CD4-positive, alpha-beta T cell (primary cell): Measurements from ENCODE around the gene BCL2L11. TPM values are rescaled to one million over a fixed set of nuclear protein-coding genes. Genes with fewer than 3 reads are reported as not detected.

Experiments
- ATAC-seq: fragments of 200-7000 bp; cut with Tn5 transposase; one replicate; pipeline ENCODE4 v1.10.0; 2022; ENCODE audit warnings: mild to moderate bottlenecking; ENCODE audit not compliant: poor library complexity
- CTCF ChIA-PET: fragments of 350-600 bp; sonication (Branson Sonifier 250); formaldehyde crosslinking; loops from one replicate; lab custom pipeline; 2021; ENCODE audit warnings: antibody characterized with exemption, inconsistent platforms; lab: Charles Lee
- POLR2A ChIA-PET: fragments of 350-600 bp; sonication (Branson Sonifier 250); formaldehyde crosslinking; loops from one replicate; lab custom pipeline; 2021; ENCODE audit warnings: antibody characterized with exemption, inconsistent platforms; lab: Charles Lee
- DNase-seq, 14 experiments: peaks; one replicate each; pipeline ENCODE4 v3.0.0-alpha.2; 2013 to 2020; ENCODE audit warnings: mixed read lengths in 2 of 14
- H3K27ac ChIP-seq, 2 donors: one replicate each; pipeline versions ENCODE4 v1.5.1 to v1.7.0; 2013; ENCODE audit warnings: low read length in 2 of 2, low read depth in 1 of 2, mild to moderate bottlenecking in 1 of 2
- H3K27me3 ChIP-seq, 2 experiments: 1 replicate in 1 of 2; 2 replicates in 1 of 2; pipeline versions ENCODE4 v1.6.1 to v1.7.0; 2013; ENCODE audit warnings: low read length in 2 of 2, control low read depth in 1 of 2, mild to moderate bottlenecking in 1 of 2, moderate library complexity in 1 of 2; ENCODE audit not compliant: insufficient read depth in 2 of 2, control insufficient read depth in 1 of 2
- H3K36me3 ChIP-seq: one replicate; pipeline ENCODE4 v1.6.1; 2013; ENCODE audit warnings: low read length, control low read depth; ENCODE audit not compliant: insufficient read depth
- H3K4me1 ChIP-seq: one replicate; pipeline ENCODE4 v1.6.1; 2013; ENCODE audit warnings: low read length, control low read depth; ENCODE audit not compliant: insufficient read depth
- H3K4me3 ChIP-seq: one replicate; pipeline ENCODE4 v1.5.1; 2013; ENCODE audit warnings: mild to moderate bottlenecking, low read length, moderate library complexity
- H3K9me3 ChIP-seq, 2 experiments: 1 replicate in 1 of 2; 2 replicates in 1 of 2; pipeline versions ENCODE4 v1.6.1 to v1.7.0; 2013; ENCODE audit warnings: low read length in 2 of 2, mild to moderate bottlenecking in 2 of 2, control low read depth in 1 of 2, moderate library complexity in 1 of 2; ENCODE audit not compliant: control insufficient read depth in 1 of 2, insufficient read depth in 1 of 2
- H3K27ac Mint-ChIP-seq: one replicate; pipeline ENCODE4 v1.8.0; 2020; ENCODE audit warnings: mixed read lengths
- H3K27me3 Mint-ChIP-seq: one replicate; pipeline ENCODE4 v1.8.0; 2021; ENCODE audit warnings: mixed read lengths
- H3K36me3 Mint-ChIP-seq: one replicate; pipeline ENCODE4 v1.8.0; 2021; ENCODE audit warnings: low read depth, mixed read lengths
- H3K4me1 Mint-ChIP-seq: one replicate; pipeline ENCODE4 v1.8.0; 2021; ENCODE audit warnings: low read depth, mixed read lengths
- H3K4me3 Mint-ChIP-seq: one replicate; pipeline ENCODE4 v1.8.0; 2020; ENCODE audit warnings: mild to moderate bottlenecking, mixed read lengths
- H3K9me3 Mint-ChIP-seq: one replicate; pipeline ENCODE4 v1.8.0; 2020; ENCODE audit warnings: mixed read lengths
- CTCF ChIP-seq: fragments of 200-600 bp; IDR thresholded peaks from one replicate; pipeline ENCODE4 v1.8.0; 2022; ENCODE audit warnings: antibody characterized with exemption, mild to moderate bottlenecking
- intact Hi-C, 2 experiments: fragments of 100-400 bp; cut with DNase I in 1 of 2; cut with micrococcal nuclease in 1 of 2; formaldehyde crosslinking; loops; one replicate each; pipeline versions ENCODE4 v1.15.1 to v1.9.0; 2023 to 2025; cut with DNase I, micrococcal nuclease
- total RNA-seq, 174 experiments: library from RNA in 2 of 174; stranded (reverse) in 2 of 174; gene quantifications; one replicate each; pipeline ENCODE4 v1.2.3 and lab custom pipeline; 2021 to 2026

The BCL2L11 gene
- total RNA-seq, 2 experiments from 2014 or later, result 48.6 to 50.1 TPM

- no peaks in the 10 kb centered on the region for H3K4me1 ChIP-seq
- intact Hi-C loops, result no loop called here
- ATAC-seq (no peak), DNase-seq (no peak)
- Mint-ChIP-seq H3K9me3 (no peaks in the 10 kb centered on the region), H3K27ac (no peak overlapping the region), H3K4me1 (no peaks in the 10 kb centered on the region), H3K27me3 (peaks cover 25% of the 10 kb centered on the region), H3K4me3 (no peak overlapping the region), H3K36me3 (no peaks in the 10 kb centered on the region)
- no peaks in the 10 kb centered on the region for H3K36me3 ChIP-seq
- H3K9me3 ChIP-seq, result no peaks in the 10 kb centered on the region
- CTCF ChIA-PET, result no interaction called here
- no peak overlapping the region for H3K27ac ChIP-seq
- no peak for TF ChIP-seq CTCF
- H3K4me3 ChIP-seq, result no peak overlapping the region
- H3K27me3 ChIP-seq, result no peaks in the 10 kb centered on the region
- POLR2A ChIA-PET, result no interaction called here
These were observed 14.0 kb upstream of the BCL2L11 start for GRCh38 chr2:111106706-111107105.

- H3K9me3 Mint-ChIP-seq, result no peaks in the 10 kb centered on the region
- ChIA-PET POLR2A (no interaction called here), CTCF (no interaction called here)
- Histone ChIP-seq H3K4me1 (no peaks in the 10 kb centered on the region), H3K9me3 (no peaks in the 10 kb centered on the region), H3K36me3 (no peaks in the 10 kb centered on the region), H3K4me3 (no peak overlapping the region), H3K27ac (no peak overlapping the region), H3K27me3 (peaks cover 3 to 4% of the 10 kb centered on the region in 2 experiments)
- TF ChIP-seq CTCF, result no peak
- no peaks in the 10 kb centered on the region for H3K36me3 Mint-ChIP-seq
- H3K4me3 Mint-ChIP-seq, result no peak overlapping the region
- ATAC-seq (no peak), DNase-seq (no peak)
- intact Hi-C loops, result no loop called here
- no peak overlapping the region for H3K27ac Mint-ChIP-seq
- no peaks in the 10 kb centered on the region for H3K4me1 Mint-ChIP-seq
- H3K27me3 Mint-ChIP-seq, result peaks cover 41% of the 10 kb centered on the region
These were observed 11.9 kb upstream of the BCL2L11 start for GRCh38 chr2:111108745-111109271.

- intact Hi-C loops, result loop anchor here (10.0 kb wide), 2 partner anchors 296 to 624 kb away; no protein-coding TSS in a partner anchor
- no peaks in the 10 kb centered on the region for H3K36me3 Mint-ChIP-seq
- POLR2A ChIA-PET, result no interaction called here
- H3K27ac Mint-ChIP-seq, result no peak overlapping the region
- peaks cover 49% of the 10 kb centered on the region for H3K27me3 Mint-ChIP-seq
- CTCF ChIA-PET, result no interaction called here
- no peaks in the 10 kb centered on the region for H3K9me3 Mint-ChIP-seq
- Histone ChIP-seq H3K4me3 (no peak overlapping the region), H3K27me3 (peaks cover 9 to 22% of the 10 kb centered on the region in 2 experiments), H3K4me1 (no peaks in the 10 kb centered on the region), H3K27ac (no peak overlapping the region), H3K9me3 (no peaks in the 10 kb centered on the region), H3K36me3 (no peaks in the 10 kb centered on the region)
- no peak for ATAC-seq
- no peak for DNase-seq
- no peak overlapping the region for H3K4me3 Mint-ChIP-seq
- no peak for TF ChIP-seq CTCF
- H3K4me1 Mint-ChIP-seq, result no peaks in the 10 kb centered on the region
These were observed 9.5 kb upstream of the BCL2L11 start for GRCh38 chr2:111111101-111111755.
